HG03521 (cell line): ENCODE measurements around the gene COPE.
"Not testable (repeated sequence)": the region's sequence is repeated elsewhere in the genome, so short reads cannot be mapped to it uniquely, and the experiment has no call there.

Experiments
- ATAC-seq: cut with Tn5 transposase; IDR thresholded peaks from one replicate; pipeline ENCODE4 v1.9.1; 2021; ENCODE audit warnings: mild to moderate bottlenecking, moderate library complexity; ENCODE audit not compliant: unreplicated experiment

Gene COPE

DNA sequence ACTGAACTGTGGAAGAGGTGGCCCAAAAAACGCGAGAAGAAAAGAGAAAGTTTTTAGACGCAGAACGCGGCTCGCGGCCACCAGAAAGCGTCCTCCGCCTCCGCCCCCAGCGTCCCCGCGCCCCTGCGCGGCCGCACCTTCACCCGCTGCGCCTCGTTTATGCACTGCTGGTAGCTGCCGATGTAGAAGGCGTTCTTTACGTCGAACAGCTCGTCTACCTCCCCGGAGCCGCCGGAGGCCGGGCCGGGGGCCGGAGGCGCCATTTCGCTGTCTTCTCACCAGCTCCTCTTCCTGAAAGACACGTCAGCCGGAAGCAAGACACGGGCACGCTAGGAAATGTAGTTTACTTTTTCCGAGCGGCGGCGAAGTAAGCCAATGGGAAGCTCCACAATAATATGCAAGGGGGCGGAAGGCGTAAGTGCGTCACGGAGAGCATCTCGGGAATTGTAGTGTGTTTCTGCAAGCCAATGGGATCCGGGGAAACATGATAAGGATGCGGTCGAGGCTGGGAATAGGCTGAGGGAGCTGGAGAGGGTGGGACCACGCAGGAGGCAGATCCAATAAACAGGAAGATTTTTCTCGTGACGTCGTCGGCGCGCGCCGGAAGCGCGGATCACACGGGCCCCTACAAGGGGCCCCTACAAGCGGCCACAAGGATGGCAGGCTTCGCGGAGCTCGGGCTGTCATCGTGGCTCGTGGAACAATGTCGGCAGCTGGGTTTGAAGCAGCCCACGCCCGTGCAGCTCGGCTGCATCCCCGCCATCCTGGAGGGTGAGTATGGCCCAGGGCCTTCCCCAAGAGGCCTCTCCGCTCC is at the start of gene COPE, which contains the start of gene DDX49:
Gene COPE (minus strand): TSS at position 302 of the 814 bp plus-strand sequence. CDS start 39 bp downstream, at position 263.
Gene DDX49 (plus strand): TSS at position 630 of the 814 bp plus-strand sequence. CDS start 27 bp downstream, at position 657.
- ATAC-seq, result peak; percentile 95

- ATAC-seq, result no peak
Measured at GRCh38 chr19:18967358-18968146, 48.4 kb upstream of the COPE start.

GRCh38 chr19:18966307-18966706 is 47.1 kb upstream of the COPE start:
- ATAC-seq, result no peak

DNA sequence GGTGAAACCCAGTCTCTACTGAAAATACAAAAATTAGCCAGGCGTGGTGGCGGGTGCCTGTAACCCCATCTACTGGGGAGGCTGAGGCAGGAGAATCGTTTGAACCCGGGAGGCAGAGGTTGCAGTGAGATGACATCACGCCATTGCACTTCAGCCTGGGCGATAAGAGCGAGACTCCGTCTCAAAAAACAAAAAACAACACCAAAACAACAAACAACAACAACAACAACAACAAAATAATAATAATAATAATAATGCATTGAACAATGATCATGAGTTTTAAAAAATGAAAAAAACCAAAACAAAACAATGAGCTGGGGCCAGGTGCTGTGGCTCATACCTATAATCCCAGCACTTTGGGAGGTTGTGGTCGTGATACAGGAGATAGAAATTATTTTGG is 44.9 kb upstream of the COPE start:
- no peak for ATAC-seq

- ATAC-seq, result no peak
Measured at GRCh38 chr19:18961767-18962620, 42.8 kb upstream of the COPE start.

GRCh38 chr19:18960370-18960769 is 41.2 kb upstream of the COPE start:
- no peak for ATAC-seq

GRCh38 chr19:18955042-18955441 is 35.9 kb upstream of the COPE start:
- no peak for ATAC-seq

DNA sequence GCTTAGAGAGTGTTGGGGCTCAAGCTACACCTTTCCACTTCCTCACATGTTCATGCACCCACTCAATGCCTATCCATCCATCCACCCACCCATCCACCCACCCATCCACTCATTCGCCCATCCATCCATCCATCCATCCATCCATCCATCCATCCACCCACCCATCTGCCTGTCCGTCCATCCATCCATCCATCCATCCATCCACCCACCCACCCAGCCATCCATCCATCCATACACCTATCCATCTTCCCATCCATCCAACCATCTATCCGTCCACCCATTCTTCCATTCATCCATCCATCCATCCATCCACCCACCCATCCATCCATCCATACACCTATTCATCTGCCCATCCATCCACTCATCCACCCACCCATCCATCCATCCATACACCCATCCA is 34.9 kb upstream of the COPE start:
- ATAC-seq, result no peak

DNA sequence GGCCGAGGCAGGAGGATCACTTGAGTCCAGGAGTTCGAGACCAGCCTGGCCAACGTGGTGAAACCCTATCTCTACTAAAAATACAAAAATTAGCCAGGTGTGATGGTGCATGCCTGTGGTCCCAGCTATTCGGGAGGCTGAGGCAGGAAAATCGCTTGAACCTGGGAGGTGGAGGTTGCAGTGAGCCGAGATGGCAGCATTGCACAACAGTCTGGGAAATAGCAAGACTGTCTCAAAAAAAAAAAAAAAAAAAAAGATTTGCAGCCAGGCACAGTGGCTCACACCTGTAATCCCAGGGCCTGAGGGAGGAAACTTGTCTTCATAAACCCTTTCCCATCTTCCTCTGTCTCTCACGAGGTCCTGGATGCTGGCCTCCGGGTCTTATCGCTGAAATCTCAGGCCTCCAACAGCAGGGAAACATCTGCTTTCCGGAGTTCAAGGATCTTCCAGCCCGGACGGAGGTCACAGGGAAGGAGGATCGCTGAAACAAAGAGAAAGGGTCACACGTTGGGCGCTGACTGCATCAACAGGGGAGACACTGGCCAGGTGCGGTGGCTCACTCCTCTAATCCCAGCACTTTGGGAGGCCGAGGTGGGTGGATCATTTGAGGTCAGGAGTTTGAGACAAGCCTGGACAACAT is 33.3 kb upstream of the COPE start:
- ATAC-seq, result not testable (repeated sequence)

GRCh38 chr19:18951721-18952281 is 32.6 kb upstream of the COPE start:
- no peak for ATAC-seq

DNA sequence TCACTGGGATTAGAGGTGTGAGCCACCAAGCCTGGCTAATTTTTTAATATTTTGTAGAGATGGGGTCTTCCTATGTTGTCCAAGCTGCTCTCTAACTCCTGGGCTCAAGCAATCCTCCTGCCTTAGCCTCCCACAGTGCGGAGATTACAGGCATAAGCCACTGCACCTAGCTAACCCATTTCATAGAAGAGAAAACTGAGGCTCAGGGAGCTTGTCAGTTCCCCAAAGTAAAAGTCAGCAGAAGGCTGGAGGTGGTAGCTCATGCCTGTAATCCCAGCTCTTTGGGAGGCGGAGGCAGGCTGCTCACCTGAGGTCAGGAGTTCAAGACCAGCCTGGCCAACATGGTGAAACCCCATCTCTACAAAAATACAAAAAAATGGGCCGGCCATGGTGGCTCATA is 30.7 kb upstream of the COPE start:
- ATAC-seq, result no peak

GRCh38 chr19:18948976-18949356 is 29.8 kb upstream of the COPE start:
- ATAC-seq, result no peak

DNA sequence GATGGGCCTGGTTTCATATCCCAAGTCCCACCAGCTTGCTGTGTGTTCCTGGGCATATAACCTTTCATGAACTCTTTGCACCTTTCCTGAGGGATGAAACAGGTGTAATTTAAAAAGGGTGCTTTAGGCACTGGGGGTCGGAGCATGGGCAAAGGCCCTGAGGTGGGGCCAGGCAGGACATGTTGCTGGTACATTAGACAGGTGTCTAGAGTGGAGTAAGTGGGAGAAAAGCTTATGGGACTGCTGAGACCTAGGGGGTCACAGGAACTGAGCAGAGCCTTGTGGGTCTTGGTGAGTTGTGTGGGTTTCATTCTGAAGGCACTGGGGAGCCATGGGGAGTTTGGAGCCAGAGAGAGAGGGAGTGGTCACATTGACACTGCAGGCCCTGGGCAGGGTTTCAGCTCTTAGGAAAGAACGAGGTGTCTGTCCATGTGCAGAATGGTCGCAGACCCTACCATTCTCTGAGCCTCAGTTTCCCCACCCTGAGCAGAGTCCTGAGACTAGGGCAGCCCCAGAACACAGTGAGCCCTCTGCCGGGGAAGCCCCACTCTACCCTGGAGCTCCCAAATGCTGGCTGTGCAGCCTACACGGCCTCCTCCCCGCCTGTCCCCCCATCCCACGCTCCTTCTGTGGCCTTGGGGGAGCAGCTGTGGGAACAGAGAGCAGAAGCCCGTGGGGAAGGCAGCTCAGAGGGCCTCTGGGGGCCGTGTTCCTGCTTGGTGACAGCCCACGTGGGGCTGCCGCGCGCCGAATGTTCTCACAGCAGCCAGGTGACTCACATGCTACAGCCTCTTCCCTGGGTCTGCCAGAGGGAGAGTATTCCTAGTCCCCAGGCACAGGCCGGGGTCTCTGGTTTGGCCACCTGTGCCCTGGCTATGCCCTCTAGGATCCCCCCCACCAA is 29.1 kb upstream of the COPE start:
- no peak for ATAC-seq

- ATAC-seq, result no peak
Measured at GRCh38 chr19:18946918-18947317, 27.7 kb upstream of the COPE start.

DNA sequence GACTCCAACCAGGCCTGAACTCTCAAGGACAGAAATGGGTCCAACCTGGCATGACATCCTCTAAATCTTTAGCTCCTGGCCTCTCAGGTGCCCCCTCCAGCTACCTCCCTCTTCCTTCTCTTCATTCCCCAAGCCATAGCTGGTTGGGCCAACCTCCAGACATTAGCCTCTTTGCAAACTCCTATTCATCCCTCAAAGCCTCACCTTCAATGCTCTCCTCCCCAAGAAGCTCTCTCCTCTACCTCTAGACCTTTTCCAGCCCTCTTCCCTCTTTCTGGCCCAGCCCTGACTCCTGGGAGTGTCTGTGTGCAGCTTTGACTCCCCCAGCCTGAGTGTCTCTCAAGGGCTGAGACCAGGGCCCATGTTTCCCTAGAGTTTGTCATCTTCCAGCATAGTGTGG is 27.1 kb upstream of the COPE start:
- ATAC-seq, result no peak

GRCh38 chr19:18945297-18945696 is 26.1 kb upstream of the COPE start:
- ATAC-seq, result no peak

DNA sequence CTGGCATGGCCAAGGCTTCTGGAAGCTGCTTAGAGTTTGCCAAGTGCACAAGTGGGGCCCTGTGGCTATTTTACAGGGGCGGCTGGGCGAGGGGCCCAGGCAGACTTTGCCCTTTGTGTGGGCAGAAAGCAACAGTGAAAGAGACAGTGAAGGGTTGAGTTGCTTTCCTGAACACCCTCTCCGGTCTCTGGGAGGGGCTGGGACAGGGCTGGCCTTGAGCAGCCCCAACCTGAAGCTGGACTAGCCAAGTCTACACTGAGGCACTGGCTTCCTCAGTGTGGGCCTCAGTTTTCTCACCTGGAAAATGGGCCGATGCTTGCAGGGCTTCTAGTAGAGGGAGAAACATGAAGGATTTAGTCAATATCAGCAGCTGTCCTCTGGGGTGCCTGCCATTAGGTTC is 24.3 kb upstream of the COPE start:
- ATAC-seq, result no peak

DNA sequence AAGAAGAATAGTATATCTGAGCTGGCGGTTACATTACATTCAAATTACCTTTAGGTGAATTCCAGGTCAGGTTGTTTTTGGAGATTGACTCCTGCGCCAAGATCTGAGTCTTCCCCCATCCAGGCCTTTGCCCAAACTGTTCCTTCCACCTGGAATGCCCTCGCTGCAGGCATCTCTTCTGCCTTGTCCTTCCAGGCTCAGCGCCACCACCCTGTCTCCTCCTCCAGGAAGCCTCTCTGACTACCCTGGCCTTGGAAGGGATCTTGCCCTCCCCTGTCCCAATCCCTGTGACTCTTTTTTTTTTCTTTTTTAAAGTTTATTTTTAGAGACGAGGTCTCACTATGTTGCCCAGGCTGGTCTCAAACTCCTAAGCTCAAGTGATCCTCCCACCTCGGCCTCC is 23.5 kb upstream of the COPE start:
- no peak for ATAC-seq

- no peak for ATAC-seq
Measured at GRCh38 chr19:18941628-18942354, 22.6 kb upstream of the COPE start.
